Type B pancreatic cell (in vitro differentiated cells): Measurements from ENCODE around the gene COPS7B. TPM values are rescaled to one million over a fixed set of nuclear protein-coding genes. Genes with fewer than 3 reads are reported as not detected.

Source experiments
- DNase-seq: peaks from one replicate; pipeline ENCODE4 v3.0.0; 2021; ENCODE audit warnings: mixed read lengths; ENCODE audit not compliant: unreplicated experiment; ENCODE audit errors: extremely low spot score
- H3K27ac Mint-ChIP-seq: 2 replicates; pipeline ENCODE4 v1.8.0; 2021; ENCODE audit warnings: mild to moderate bottlenecking, mixed read lengths
- H3K27me3 Mint-ChIP-seq: 2 replicates; pipeline ENCODE4 v1.8.0; 2021; ENCODE audit warnings: mixed read lengths
- H3K36me3 Mint-ChIP-seq: 2 replicates; pipeline ENCODE4 v1.8.0; 2021; ENCODE audit warnings: mixed read lengths
- H3K4me1 Mint-ChIP-seq: one replicate; pipeline ENCODE4 v1.8.0; 2021; ENCODE audit warnings: mixed read lengths; ENCODE audit not compliant: unreplicated experiment
- H3K4me3 Mint-ChIP-seq: 2 replicates; pipeline ENCODE4 v1.8.0; 2021; ENCODE audit warnings: mild to moderate bottlenecking, mixed read lengths
- H3K9me3 Mint-ChIP-seq: 2 replicates; pipeline ENCODE4 v1.8.0; 2021; ENCODE audit warnings: mixed read lengths
- total RNA-seq: library from RNA; stranded (reverse); gene quantifications from 2 replicates; pipeline ENCODE4 v1.2.1, GENCODE V29; 2021; ENCODE audit warnings: low replicate concordance
- TF ChIP-seq, protein P1 (sequence below): fragments of 200-600 bp; sonication (generic); conservative IDR thresholded peaks from 2 replicates; pipeline ENCODE4 v1.5.0; 2021; ENCODE audit warnings: antibody characterized with exemption, mild to moderate bottlenecking

COPS7B gene
- total RNA-seq, 1 donor from 2014 or later, result 48.1 TPM

DNA sequence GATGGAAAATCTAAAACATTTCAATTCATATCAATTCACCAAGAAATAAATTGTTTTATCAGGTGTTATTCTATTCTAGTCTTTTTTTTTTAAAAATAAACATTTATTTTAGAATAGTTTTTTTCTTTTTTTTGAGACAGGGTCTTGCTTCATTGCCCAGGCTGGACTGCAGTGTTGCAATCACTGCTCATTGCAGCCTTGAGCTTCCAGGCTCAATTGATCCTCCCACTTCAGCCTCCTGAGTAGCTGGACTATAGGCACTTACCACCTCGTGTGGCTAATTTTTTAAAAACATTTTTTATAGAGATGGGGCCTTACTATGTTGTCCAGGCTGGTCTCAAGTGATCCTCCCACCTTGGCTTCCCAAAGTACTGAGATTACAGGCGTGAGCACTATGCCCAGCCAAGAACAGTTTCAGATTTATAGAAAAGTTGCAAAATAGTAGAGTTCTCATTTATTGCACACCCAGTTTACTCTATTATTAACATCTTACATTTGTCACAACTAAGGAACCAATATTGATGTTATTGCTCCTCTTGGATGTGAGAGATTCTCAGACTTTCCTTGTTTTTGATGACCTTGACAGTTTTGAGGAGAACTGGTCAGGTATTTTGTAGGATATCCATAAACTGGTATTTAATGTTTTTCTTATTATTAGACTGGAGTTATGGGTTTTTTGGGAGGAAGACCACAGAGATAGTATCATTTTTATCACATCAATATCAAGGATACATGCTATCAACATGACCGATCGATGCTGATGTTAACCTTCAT is 35.0 kb upstream of the COPS7B start:
- Mint-ChIP-seq H3K4me3 (no peak overlapping the region), H3K9me3 (no peaks in the 10 kb centered on the region), H3K27me3 (no peaks in the 10 kb centered on the region), H3K4me1 (no peaks in the 10 kb centered on the region), H3K36me3 (no peaks in the 10 kb centered on the region), H3K27ac (no peak overlapping the region)
- TF ChIP-seq, protein P1, sequence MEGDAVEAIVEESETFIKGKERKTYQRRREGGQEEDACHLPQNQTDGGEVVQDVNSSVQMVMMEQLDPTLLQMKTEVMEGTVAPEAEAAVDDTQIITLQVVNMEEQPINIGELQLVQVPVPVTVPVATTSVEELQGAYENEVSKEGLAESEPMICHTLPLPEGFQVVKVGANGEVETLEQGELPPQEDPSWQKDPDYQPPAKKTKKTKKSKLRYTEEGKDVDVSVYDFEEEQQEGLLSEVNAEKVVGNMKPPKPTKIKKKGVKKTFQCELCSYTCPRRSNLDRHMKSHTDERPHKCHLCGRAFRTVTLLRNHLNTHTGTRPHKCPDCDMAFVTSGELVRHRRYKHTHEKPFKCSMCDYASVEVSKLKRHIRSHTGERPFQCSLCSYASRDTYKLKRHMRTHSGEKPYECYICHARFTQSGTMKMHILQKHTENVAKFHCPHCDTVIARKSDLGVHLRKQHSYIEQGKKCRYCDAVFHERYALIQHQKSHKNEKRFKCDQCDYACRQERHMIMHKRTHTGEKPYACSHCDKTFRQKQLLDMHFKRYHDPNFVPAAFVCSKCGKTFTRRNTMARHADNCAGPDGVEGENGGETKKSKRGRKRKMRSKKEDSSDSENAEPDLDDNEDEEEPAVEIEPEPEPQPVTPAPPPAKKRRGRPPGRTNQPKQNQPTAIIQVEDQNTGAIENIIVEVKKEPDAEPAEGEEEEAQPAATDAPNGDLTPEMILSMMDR, result no peak
- DNase-seq, result no peak

DNA sequence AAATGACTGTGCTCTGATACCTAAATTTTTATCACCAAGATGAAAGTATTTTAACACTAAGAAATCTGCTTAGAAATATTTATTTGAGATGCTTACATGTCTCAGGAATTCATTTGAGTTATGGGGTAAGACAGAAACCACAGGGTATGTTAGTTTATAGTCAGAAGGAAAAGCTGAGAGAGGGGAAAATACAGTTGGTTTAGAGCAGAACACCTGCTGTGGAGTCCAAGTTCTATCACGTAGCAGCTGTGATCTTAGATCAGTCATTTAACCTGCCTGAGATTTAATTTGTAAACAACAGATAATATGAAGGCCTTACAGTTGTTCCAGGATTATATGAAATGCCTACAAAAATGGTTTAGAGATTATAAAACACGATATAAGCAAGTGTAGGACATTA is 34.2 kb upstream of the COPS7B start:
- Mint-ChIP-seq H3K36me3 (no peaks in the 10 kb centered on the region), H3K9me3 (no peaks in the 10 kb centered on the region)

DNA sequence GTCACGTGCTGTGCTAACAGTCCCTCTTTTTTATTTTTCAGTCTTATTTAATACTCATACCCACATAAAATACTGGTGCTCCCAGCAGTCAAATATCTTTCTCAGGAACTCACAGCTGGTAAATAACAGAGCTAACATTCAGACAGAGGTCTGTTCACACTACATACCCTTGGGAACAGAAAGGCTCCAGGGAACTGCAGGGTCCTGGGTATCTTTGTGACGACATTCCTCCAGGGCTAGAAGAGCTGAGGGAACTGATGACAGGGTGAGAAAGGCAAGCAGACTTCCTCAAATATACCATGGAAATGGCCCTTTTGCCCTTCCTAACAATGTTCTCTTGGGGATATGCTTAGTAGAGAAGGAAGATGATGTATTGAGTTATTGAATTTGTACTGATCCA is 24.5 kb upstream of the COPS7B start:
- TF ChIP-seq, protein P1, result no peak
- Mint-ChIP-seq H3K27me3 (no peaks in the 10 kb centered on the region), H3K27ac (no peak overlapping the region), H3K9me3 (no peaks in the 10 kb centered on the region), H3K4me3 (no peak overlapping the region), H3K36me3 (no peaks in the 10 kb centered on the region), H3K4me1 (peaks cover 16% of the 10 kb centered on the region)
- DNase-seq, result no peak

More for the DNA sequence above, 34.2 kb upstream of the COPS7B start:
- H3K4me3 Mint-ChIP-seq, result no peak overlapping the region
- DNase-seq, result no peak
- H3K4me1 Mint-ChIP-seq, result no peaks in the 10 kb centered on the region
- TF ChIP-seq, protein P1, result no peak
- H3K27me3 Mint-ChIP-seq, result no peaks in the 10 kb centered on the region
- H3K27ac Mint-ChIP-seq, result no peak overlapping the region

DNA sequence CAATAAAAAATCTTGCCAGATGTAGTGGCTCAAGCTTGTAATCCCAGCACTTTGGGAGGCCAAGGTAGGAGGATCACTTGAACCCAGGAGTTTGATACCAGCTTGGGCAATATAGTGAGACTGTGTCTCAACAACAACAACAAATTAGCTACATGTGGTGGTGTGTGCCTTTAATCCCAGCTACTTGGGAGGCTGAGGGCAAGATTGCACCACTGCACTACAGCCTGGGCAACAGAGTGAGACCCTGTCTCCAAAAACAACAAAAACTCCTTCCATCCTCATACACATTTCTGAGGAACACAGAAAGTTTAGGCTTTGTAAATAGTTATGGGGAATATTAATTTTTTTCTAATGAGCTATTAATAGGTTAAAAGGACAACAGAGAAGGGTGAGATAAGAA is 22.1 kb upstream of the COPS7B start:
- H3K36me3 Mint-ChIP-seq, result no peaks in the 10 kb centered on the region
- H3K9me3 Mint-ChIP-seq, result no peaks in the 10 kb centered on the region
- no peak overlapping the region for H3K4me3 Mint-ChIP-seq
- TF ChIP-seq, protein P1, result no peak
- H3K27me3 Mint-ChIP-seq, result no peaks in the 10 kb centered on the region
- no peak for DNase-seq
- H3K4me1 Mint-ChIP-seq, result peaks cover 16% of the 10 kb centered on the region
- no peak overlapping the region for H3K27ac Mint-ChIP-seq

DNA sequence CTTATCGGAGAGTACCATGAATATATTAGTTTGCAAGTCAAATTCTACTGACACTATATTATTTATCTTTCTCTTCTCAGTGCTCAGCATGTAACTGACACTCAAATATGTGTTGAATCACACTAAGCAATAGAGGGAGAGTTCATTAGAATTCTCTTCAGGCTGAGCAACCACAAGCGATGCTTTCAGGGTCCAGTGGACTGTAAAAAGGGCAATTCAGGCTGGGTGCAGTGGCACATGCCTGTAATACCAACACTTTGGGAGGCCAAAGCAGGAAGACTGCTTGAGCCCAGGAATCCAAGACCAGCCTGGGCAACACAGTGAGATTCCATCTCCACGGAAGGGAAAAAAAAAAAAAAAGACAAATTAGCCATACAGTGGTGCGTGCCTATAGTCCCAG is 21.5 kb upstream of the COPS7B start:
- peaks cover 16% of the 10 kb centered on the region for H3K4me1 Mint-ChIP-seq
- H3K27me3 Mint-ChIP-seq, result no peaks in the 10 kb centered on the region
- H3K27ac Mint-ChIP-seq, result peak overlapping the region; percentile 73
- TF ChIP-seq, protein P1, result no peak
- no peak for DNase-seq
- H3K36me3 Mint-ChIP-seq, result no peaks in the 10 kb centered on the region
- no peaks in the 10 kb centered on the region for H3K9me3 Mint-ChIP-seq
- H3K4me3 Mint-ChIP-seq, result no peak overlapping the region
